Neural cell (in vitro differentiated cells): ENCODE data around the gene GRIK2. TPM values are rescaled to one million over a fixed set of nuclear protein-coding genes. Genes with fewer than 3 reads are reported as not detected.

Experiments used
- H2AFZ ChIP-seq: fragments of 200-600, 300-800 bp; sonication (generic), shearing (Covaris generic); 2 replicates; pipeline ENCODE4 v1.6.0; 2014; ENCODE audit warnings: low read depth, mild to moderate bottlenecking, antibody characterized with exemption, low read length, moderate library complexity
- H3F3A ChIP-seq: fragments of 200-600 bp; shearing (Covaris generic); 2 replicates; pipeline ENCODE4 v1.6.1; 2016; ENCODE audit warnings: mild to moderate bottlenecking, moderate library complexity, mixed read lengths, antibody characterized with exemption, low read length; ENCODE audit not compliant: insufficient read depth, poor library complexity, severe bottlenecking
- H3K27ac ChIP-seq: fragments of 200-600, 300-800 bp; sonication (generic), shearing (Covaris generic); 2 replicates; pipeline ENCODE4 v1.5.1; 2014; ENCODE audit warnings: mild to moderate bottlenecking, low read length, moderate library complexity
- H3K27me3 ChIP-seq: fragments of 300-800, 200-600 bp; sonication (generic), shearing (Covaris generic); 2 replicates; pipeline ENCODE4 v1.6.0; 2014; ENCODE audit warnings: mild to moderate bottlenecking, low read depth, low read length, moderate library complexity; ENCODE audit not compliant: insufficient read depth
- H3K36me3 ChIP-seq: fragments of 300-800, 200-600 bp; sonication (generic), shearing (Covaris generic); 2 replicates; pipeline ENCODE4 v1.5.1; 2014; ENCODE audit warnings: mild to moderate bottlenecking, antibody characterized with exemption, low read length, moderate library complexity; ENCODE audit not compliant: insufficient read depth
- H3K4me2 ChIP-seq: fragments of 300-800, 200-600 bp; sonication (generic), shearing (Covaris generic); 2 replicates; pipeline ENCODE4 v1.6.0; 2014; ENCODE audit warnings: mild to moderate bottlenecking, low read length
- H3K4me3 ChIP-seq: fragments of 300-800, 200-600 bp; sonication (generic), shearing (Covaris generic); 2 replicates; pipeline ENCODE4 v1.5.1; 2014; ENCODE audit warnings: mild to moderate bottlenecking, low read length, moderate library complexity
- H3K79me2 ChIP-seq: fragments of 200-600 bp; shearing (Covaris generic); replicated peaks from 2 replicates; pipeline ENCODE4 v1.6.0; 2014; ENCODE audit warnings: mild to moderate bottlenecking, low read length, moderate library complexity; ENCODE audit not compliant: insufficient read depth
- H3K9ac ChIP-seq: fragments of 300-800, 200-600 bp; sonication (generic), shearing (Covaris generic); 2 replicates; pipeline ENCODE4 v1.6.1; 2016; ENCODE audit warnings: mild to moderate bottlenecking, low read length, mixed read lengths
- H3K9me2 ChIP-seq: fragments of 200-600 bp; shearing (Covaris generic); 2 replicates; pipeline ENCODE4 v1.6.1; 2016; ENCODE audit warnings: mild to moderate bottlenecking, low read length, mixed read lengths; ENCODE audit not compliant: insufficient read depth
- H3K9me3 ChIP-seq: fragments of 200-600, 300-800 bp; sonication (generic), shearing (Covaris generic); 2 replicates; pipeline ENCODE4 v1.6.1; 2016; ENCODE audit warnings: mild to moderate bottlenecking, mixed run types, low read length, moderate library complexity, mixed read lengths
- H4K20me1 ChIP-seq: fragments of 200-600 bp; shearing (Covaris generic); 2 replicates; pipeline ENCODE4 v1.6.1; 2016; ENCODE audit warnings: mild to moderate bottlenecking, mixed run types; ENCODE audit not compliant: insufficient read depth
- EP300 ChIP-seq: fragments of 450-650 bp; conservative IDR thresholded peaks from 2 replicates; pipeline ENCODE4 v1.6.1; 2014; ENCODE audit warnings: antibody characterized with exemption, mild to moderate bottlenecking, moderate library complexity; ENCODE audit not compliant: poor library complexity, severe bottlenecking
- EZH2 ChIP-seq: fragments of 200-600, 300-800 bp; shearing (Covaris generic), sonication (generic); IDR thresholded peaks from 2 replicates; pipeline ENCODE4 v1.6.1; 2014; ENCODE audit warnings: antibody characterized with exemption, low read length, borderline replicate concordance, mild to moderate bottlenecking; ENCODE audit not compliant: insufficient read depth, poor library complexity, severe bottlenecking
- MXI1 ChIP-seq: fragments of 450-650 bp; conservative IDR thresholded peaks from 2 replicates; pipeline ENCODE4 v1.6.1; 2014; ENCODE audit warnings: antibody characterized with exemption, mild to moderate bottlenecking; ENCODE audit not compliant: poor library complexity, severe bottlenecking
- POLR2AphosphoS5 ChIP-seq: IDR thresholded peaks from 2 replicates; pipeline ENCODE4 v1.6.1; 2012
- RAD21 ChIP-seq: fragments of 450-650 bp; conservative IDR thresholded peaks from 2 replicates; pipeline ENCODE4 v1.6.1; 2014; ENCODE audit warnings: antibody characterized with exemption, mild to moderate bottlenecking, moderate library complexity
- REST ChIP-seq: IDR thresholded peaks from 2 replicates; pipeline ENCODE4 v1.6.1; 2012; ENCODE audit warnings: borderline replicate concordance
- SMC3 ChIP-seq: fragments of 450-650 bp; conservative IDR thresholded peaks from 2 replicates; pipeline ENCODE4 v1.6.1; 2014; ENCODE audit warnings: antibody characterized with exemption, mild to moderate bottlenecking, moderate library complexity; ENCODE audit not compliant: poor library complexity
- TAF1 ChIP-seq: IDR thresholded peaks from 2 replicates; pipeline ENCODE4 v1.6.1; 2012; ENCODE audit warnings: low read depth
- polyA plus RNA-seq: library from polyadenylated mRNA; depleted of rRNA; stranded (reverse); fragments of >200 nt; gene quantifications from 2 replicates; pipeline ENCODE4 v1.2.3, GENCODE V29; 2014
- TF ChIP-seq, protein P1 (sequence below): fragments of 450-650 bp; IDR thresholded peaks from 2 replicates; pipeline ENCODE4 v1.5.1; 2014; ENCODE audit warnings: antibody characterized with exemption, mild to moderate bottlenecking, moderate library complexity; ENCODE audit not compliant: poor library complexity, severe bottlenecking

Gene GRIK2
- polyA plus RNA-seq, 1 donor from 2014 or later = 106 TPM

DNA sequence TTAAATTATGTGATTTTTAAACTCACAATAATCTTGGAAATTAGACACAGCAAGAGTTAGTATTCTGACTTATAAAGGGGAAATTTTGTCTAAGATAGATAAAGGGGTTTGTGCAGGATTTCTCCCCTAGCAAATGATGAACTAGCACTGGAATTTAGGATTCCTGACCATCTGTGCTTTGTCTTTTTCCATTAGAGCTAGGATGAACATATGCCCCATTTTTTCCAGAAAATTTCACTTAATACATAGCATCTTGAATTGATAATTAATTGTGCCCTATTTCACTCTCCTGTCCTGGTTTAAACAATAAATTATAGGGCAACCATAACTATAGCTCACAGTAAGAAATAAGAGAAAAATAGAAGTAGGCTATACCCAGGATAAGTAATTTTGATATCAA, 601.0 kb downstream of the GRIK2 start:
- TF ChIP-seq EP300 (no peak), MXI1 (no peak), POLR2AphosphoS5 (no peak), REST (no peak), SMC3 (no peak), RAD21 (no peak), EZH2 (no peak), TAF1 (no peak)
- TF ChIP-seq, protein P1, sequence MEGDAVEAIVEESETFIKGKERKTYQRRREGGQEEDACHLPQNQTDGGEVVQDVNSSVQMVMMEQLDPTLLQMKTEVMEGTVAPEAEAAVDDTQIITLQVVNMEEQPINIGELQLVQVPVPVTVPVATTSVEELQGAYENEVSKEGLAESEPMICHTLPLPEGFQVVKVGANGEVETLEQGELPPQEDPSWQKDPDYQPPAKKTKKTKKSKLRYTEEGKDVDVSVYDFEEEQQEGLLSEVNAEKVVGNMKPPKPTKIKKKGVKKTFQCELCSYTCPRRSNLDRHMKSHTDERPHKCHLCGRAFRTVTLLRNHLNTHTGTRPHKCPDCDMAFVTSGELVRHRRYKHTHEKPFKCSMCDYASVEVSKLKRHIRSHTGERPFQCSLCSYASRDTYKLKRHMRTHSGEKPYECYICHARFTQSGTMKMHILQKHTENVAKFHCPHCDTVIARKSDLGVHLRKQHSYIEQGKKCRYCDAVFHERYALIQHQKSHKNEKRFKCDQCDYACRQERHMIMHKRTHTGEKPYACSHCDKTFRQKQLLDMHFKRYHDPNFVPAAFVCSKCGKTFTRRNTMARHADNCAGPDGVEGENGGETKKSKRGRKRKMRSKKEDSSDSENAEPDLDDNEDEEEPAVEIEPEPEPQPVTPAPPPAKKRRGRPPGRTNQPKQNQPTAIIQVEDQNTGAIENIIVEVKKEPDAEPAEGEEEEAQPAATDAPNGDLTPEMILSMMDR = no peak
- Histone ChIP-seq H3F3A (no peaks in the 10 kb centered on the region), H4K20me1 (no peaks in the 10 kb centered on the region), H3K79me2 (no peaks in the 10 kb centered on the region), H3K4me3 (no peak overlapping the region), H2AFZ (no peak overlapping the region), H3K9me3 (no peaks in the 10 kb centered on the region), H3K9ac (no peak overlapping the region), H3K4me2 (no peak overlapping the region), H3K27ac (no peak overlapping the region), H3K36me3 (no peaks in the 10 kb centered on the region), H3K27me3 (no peaks in the 10 kb centered on the region), H3K9me2 (no peaks in the 10 kb centered on the region)

GRCh38 chr6:102015431-102015830, 621.9 kb downstream of the GRIK2 start:
- Histone ChIP-seq H4K20me1 (no peaks in the 10 kb centered on the region), H3K9me3 (peaks cover 5% of the 10 kb centered on the region), H2AFZ (no peak overlapping the region), H3K9ac (no peak overlapping the region), H3K79me2 (no peaks in the 10 kb centered on the region), H3F3A (no peaks in the 10 kb centered on the region), H3K4me3 (no peak overlapping the region), H3K9me2 (no peaks in the 10 kb centered on the region), H3K27me3 (no peaks in the 10 kb centered on the region), H3K27ac (no peak overlapping the region), H3K36me3 (no peaks in the 10 kb centered on the region), H3K4me2 (no peak overlapping the region)
- TF ChIP-seq MXI1 (no peak), TAF1 (no peak), EP300 (no peak), SMC3 (no peak), EZH2 (no peak), REST (no peak), POLR2AphosphoS5 (no peak), RAD21 (no peak)
- TF ChIP-seq, protein P1 = no peak
